HFFc6 (cell line): ENCODE measurements around the gene C9orf78. TPM values are rescaled to one million over a fixed set of nuclear protein-coding genes. Genes with fewer than 3 reads are reported as not detected.

Source experiments
- DNase-seq: peaks from one replicate; pipeline ENCODE4 v3.0.0-alpha.2; 2018
- H3K27ac Mint-ChIP-seq: 2 replicates; pipeline ENCODE4 v1.8.0; 2020; ENCODE audit warnings: mild to moderate bottlenecking, mixed read lengths
- H3K27me3 Mint-ChIP-seq: 2 replicates; pipeline ENCODE4 v1.8.0; 2021; ENCODE audit warnings: mild to moderate bottlenecking, moderate library complexity, mixed read lengths; ENCODE audit not compliant: insufficient read depth
- H3K36me3 Mint-ChIP-seq: 2 replicates; pipeline ENCODE4 v1.8.0; 2021; ENCODE audit warnings: low read depth, mixed read lengths
- H3K4me1 Mint-ChIP-seq: 2 replicates; pipeline ENCODE4 v1.8.0; 2020; ENCODE audit warnings: low read depth, mixed read lengths
- H3K4me3 Mint-ChIP-seq: 2 replicates; pipeline ENCODE4 v1.8.0; 2020; ENCODE audit warnings: mild to moderate bottlenecking, moderate library complexity, mixed read lengths
- H3K9me3 Mint-ChIP-seq: 2 replicates; pipeline ENCODE4 v1.8.0; 2020; ENCODE audit warnings: mild to moderate bottlenecking, mixed read lengths
- total RNA-seq, 6 experiments: library from RNA; stranded (reverse); fragmentation: NEBNext Ultra II Directional; extraction: Animal tissue kit (Norgen Biotek cat#: 25700); gene quantifications; 2 replicates in 1 of 6; 3 replicates in 5 of 6; pipeline ENCODE4 v1.2.3, GENCODE V29; 2021
- TF ChIP-seq, protein P1 (sequence below): fragments of 200-600 bp; sonication (generic); IDR thresholded peaks from 2 replicates; pipeline ENCODE4 v1.5.0; 2021; ENCODE audit warnings: antibody characterized with exemption, mild to moderate bottlenecking

The C9orf78 gene
- total RNA-seq, 6 experiments from 2014 or later, result 42.8 to 52.7 (median 48.5) TPM

DNA sequence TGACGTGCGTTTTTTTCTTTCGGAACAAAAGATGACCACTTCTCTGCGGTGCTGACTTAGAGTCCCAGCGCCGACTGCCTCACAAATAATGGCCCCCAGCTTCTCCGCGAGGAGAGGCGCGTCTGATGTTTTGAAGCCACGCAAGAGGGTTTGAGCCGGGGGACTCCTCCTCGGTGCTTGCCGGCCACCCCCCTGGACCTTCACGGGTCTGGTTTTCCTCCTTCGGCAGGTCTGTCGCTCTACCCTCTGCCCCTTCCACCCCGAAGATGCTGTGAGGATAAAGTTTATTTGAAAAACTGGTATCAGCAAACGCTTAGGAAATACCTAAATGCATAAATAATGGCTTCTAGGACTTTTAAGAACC lies 767 bp upstream of the C9orf78 start:
- Mint-ChIP-seq H3K9me3 (no peaks in the 10 kb centered on the region), H3K27me3 (peaks cover 4% of the 10 kb centered on the region), H3K36me3 (peaks cover 12% of the 10 kb centered on the region), H3K4me1 (peaks cover 55% of the 10 kb centered on the region), H3K4me3 (peak overlapping the region; percentile 99), H3K27ac (peak overlapping the region; percentile 92)
- peak; percentile 37 for DNase-seq
- TF ChIP-seq, protein P1, sequence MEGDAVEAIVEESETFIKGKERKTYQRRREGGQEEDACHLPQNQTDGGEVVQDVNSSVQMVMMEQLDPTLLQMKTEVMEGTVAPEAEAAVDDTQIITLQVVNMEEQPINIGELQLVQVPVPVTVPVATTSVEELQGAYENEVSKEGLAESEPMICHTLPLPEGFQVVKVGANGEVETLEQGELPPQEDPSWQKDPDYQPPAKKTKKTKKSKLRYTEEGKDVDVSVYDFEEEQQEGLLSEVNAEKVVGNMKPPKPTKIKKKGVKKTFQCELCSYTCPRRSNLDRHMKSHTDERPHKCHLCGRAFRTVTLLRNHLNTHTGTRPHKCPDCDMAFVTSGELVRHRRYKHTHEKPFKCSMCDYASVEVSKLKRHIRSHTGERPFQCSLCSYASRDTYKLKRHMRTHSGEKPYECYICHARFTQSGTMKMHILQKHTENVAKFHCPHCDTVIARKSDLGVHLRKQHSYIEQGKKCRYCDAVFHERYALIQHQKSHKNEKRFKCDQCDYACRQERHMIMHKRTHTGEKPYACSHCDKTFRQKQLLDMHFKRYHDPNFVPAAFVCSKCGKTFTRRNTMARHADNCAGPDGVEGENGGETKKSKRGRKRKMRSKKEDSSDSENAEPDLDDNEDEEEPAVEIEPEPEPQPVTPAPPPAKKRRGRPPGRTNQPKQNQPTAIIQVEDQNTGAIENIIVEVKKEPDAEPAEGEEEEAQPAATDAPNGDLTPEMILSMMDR, result no peak

DNA sequence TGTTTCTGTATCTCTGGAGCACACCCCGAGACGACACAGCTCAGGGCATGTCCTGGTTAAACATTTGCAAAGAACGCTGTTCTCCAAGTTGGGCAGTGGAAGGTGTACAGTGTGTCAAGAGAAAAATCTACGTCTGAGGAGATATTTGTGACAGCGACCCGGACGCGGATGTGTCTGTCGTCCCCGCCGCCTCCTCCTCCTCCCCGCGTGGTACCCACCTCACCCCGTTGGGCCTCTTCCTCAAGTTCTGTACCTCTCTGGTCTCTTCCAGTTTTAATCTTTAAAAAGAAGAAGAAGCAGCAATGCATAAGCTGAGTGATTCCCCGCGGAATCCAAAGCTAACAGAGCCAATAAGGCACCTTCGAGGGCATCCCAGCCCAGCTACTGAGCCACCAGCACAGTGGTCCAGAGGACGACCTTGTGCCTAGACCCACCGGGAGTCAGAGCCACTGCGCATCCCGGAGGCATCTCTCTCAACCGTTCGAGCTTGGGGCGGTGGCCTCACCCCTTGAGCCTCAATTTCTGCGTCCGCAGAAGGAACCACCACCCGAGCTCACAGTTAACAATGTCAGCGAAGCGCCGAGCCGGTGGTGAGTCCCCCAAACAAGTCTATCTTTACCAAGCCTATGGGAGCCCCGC lies 467 bp downstream of the C9orf78 start:
- Mint-ChIP-seq H3K27ac (peak overlapping the region; percentile 96), H3K4me1 (peaks cover 53% of the 10 kb centered on the region), H3K9me3 (no peaks in the 10 kb centered on the region), H3K27me3 (peaks cover 4% of the 10 kb centered on the region), H3K36me3 (peaks cover 15% of the 10 kb centered on the region), H3K4me3 (peak overlapping the region; percentile 99)
- no peak for DNase-seq
- TF ChIP-seq, protein P1, result no peak

DNA sequence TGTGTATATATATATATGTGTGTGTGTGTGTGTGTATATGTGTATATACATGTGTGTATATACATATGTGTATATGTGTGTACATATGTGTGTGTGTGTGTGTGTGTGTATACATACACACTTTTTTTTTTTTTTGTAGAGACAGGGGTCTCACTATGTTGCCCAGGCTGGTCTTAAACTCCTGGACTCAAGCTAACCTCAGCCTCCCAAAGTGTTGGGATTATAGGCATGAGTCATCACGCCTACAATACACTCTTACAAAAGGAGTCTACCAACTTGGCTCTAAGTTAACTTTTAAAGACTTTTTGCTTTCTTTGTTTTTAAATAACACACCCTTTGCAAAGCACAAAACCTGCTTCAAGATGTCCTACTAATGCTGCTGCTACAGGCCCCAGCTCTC lies 2.1 kb downstream of the C9orf78 start:
- H3K36me3 Mint-ChIP-seq, result peaks cover 20% of the 10 kb centered on the region
- peak overlapping the region; percentile 5; the same call in 1 of the 2 replicates for H3K4me3 Mint-ChIP-seq
- peaks cover 4% of the 10 kb centered on the region for H3K27me3 Mint-ChIP-seq
- TF ChIP-seq, protein P1, result no peak
- DNase-seq, result no peak
- peak overlapping the region; percentile 15; the same call in 1 of the 2 replicates for H3K27ac Mint-ChIP-seq
- H3K4me1 Mint-ChIP-seq, result peaks cover 37% of the 10 kb centered on the region
- no peaks in the 10 kb centered on the region for H3K9me3 Mint-ChIP-seq

DNA sequence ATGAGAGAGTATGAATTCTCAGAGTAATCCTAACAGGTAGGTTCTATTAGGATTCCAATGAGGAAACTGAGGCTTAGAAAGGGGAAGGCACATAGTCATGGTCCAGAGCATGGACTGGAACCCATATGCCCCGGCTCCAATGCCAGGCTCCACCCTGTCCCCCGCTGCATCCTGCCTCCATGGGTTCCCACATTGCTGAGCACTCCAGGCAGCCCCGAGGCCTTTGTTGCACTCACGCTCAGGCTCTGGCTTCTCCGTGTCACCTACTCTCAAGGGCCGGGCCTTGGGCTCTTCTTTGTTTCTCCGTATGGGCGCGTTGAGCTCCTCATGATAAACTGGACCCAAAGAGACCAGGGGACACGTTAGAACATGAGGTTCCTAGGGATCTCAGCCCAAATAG lies 6.1 kb downstream of the C9orf78 start:
- no peak for DNase-seq
- TF ChIP-seq, protein P1, result no peak
- Mint-ChIP-seq H3K27me3 (peaks cover under 1% of the 10 kb centered on the region; the same call in 1 of the 2 replicates), H3K36me3 (peaks cover 12% of the 10 kb centered on the region), H3K9me3 (no peaks in the 10 kb centered on the region), H3K27ac (no peak overlapping the region), H3K4me3 (no peak overlapping the region), H3K4me1 (peaks cover 10% of the 10 kb centered on the region)

DNA sequence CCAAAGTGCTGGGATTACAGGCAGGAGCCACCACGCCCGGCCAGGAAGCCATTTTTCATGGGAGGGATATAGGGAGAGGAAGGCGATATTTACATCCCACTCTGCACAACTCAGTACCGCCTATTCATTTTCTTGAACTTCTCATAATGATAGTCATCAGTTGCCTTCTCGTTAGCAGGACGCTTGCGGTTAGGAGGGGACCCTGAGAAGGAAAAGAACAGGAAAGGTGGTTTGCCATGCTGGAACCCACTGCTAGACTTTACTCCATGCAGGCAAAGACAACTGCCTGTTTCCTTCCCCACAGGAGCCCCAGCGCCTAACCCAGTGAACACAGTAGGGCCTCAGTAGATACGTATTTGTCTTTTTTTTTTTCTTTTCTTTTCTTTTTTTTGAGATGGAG lies 7.0 kb downstream of the C9orf78 start:
- Mint-ChIP-seq H3K36me3 (peaks cover 11% of the 10 kb centered on the region), H3K4me1 (peaks cover 2% of the 10 kb centered on the region), H3K27ac (no peak overlapping the region), H3K4me3 (no peak overlapping the region), H3K9me3 (no peaks in the 10 kb centered on the region), H3K27me3 (no peaks in the 10 kb centered on the region; the same call in 1 of the 2 replicates)
- TF ChIP-seq, protein P1, result no peak
- no peak for DNase-seq
